ENCODE measurements around the gene MYBBP1A.

DNA sequence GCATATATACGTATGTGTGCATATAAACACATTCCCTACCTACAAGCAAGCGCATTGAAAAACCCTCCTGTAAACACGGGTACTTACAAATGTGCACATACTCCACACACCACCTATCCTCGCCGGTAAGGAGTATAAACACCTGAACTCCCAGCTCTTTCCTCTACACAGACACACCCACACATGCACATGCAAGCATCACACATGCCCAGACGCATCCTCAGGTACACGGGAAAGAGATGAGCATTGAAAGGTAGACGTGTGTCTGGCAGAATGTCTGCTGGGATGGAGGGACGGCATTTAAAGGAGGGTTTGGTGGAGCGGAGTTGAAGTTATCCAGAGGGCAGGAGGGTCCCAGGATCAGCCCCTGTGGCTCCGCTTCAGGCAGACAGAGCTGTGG is 24.5 kb upstream of the MYBBP1A start:
- TF ChIP-seq EZH2 (optimal IDR thresholded peaks at IDR 0.05; ENCODE audit: low read depth, low read length) (no peak), CTCF (IDR thresholded peaks at IDR 0.05; ENCODE audit: low read length) (no peak)

Data from MM.1S (cell line).